Thyroid gland (tissue), 4 donors: Measurements from ENCODE around the gene CD2AP. TPM values are rescaled to one million over a fixed set of nuclear protein-coding genes. Genes with fewer than 3 reads are reported as not detected.

ENCODE experiments used
- DNase-seq, 2 donors: peaks; one replicate each; pipeline ENCODE4 v3.0.0-alpha.2; 2019
- H3K27ac ChIP-seq, 3 donors: fragments of 200-600 bp; sonication (generic); 1 replicate in 2 of 3; 2 replicates in 1 of 3; pipeline ENCODE4 v1.5.1; 2016 to 2019; ENCODE audit warnings: mild to moderate bottlenecking in 1 of 3, moderate library complexity in 1 of 3
- H3K27me3 ChIP-seq: fragments of 200-600 bp; sonication (generic); one replicate; pipeline ENCODE4 v1.5.1; 2019
- H3K36me3 ChIP-seq, 2 donors: fragments of 200-600 bp; sonication (generic); one replicate each; pipeline ENCODE4 v1.5.1; 2016 to 2019
- H3K4me1 ChIP-seq, 2 donors: fragments of 200-600 bp; sonication (generic); one replicate each; pipeline ENCODE4 v1.5.1; 2017 to 2019
- H3K4me3 ChIP-seq, 3 donors: fragments of 200-600 bp; sonication (generic); replicated peaks in 1 of 3; 1 replicate in 2 of 3; 2 replicates in 1 of 3; pipeline ENCODE4 v1.5.1; 2016; ENCODE audit warnings: mild to moderate bottlenecking in 1 of 3
- H3K9me3 ChIP-seq: fragments of 200-600 bp; sonication (generic); one replicate; pipeline ENCODE4 v1.5.1; 2017
- CTCF ChIP-seq, 6 experiments: fragments of 200-600 bp in 3 of 6; fragments of 450-650 bp in 3 of 6; sonication (generic) in 3 of 6; IDR thresholded peaks; one replicate each; pipeline ENCODE4 v1.5.1; 2016 to 2019; ENCODE audit warnings: antibody characterized with exemption in 6 of 6, mild to moderate bottlenecking in 2 of 6, inconsistent platforms in 1 of 6, moderate library complexity in 1 of 6
- POLR2A ChIP-seq, 2 donors: fragments of 450-650 bp; IDR thresholded peaks; one replicate each; pipeline ENCODE4 v1.6.1; 2017; ENCODE audit warnings: antibody characterized with exemption in 2 of 2, mild to moderate bottlenecking in 2 of 2, moderate library complexity in 1 of 2
- WGBS, 2 donors: methylation state at CpG; one replicate each; pipeline ENCODE4 v1.1.5; 2017; 5-methylcytosine and 5-hydroxymethylcytosine counted together
- intact Hi-C: fragments of 100-400 bp; cut with DNase I; formaldehyde crosslinking; loops from one replicate; pipeline ENCODE4 v1.15.1; 2023
- total RNA-seq, 4 donors: library from RNA; depleted of rRNA; stranded (reverse); fragments of >200 nt; gene quantifications; one replicate each; pipeline ENCODE4 v1.2.3, GENCODE V29; 2016

CD2AP gene
- total RNA-seq, 4 donors from 2014 or later: 27.9 to 48.2 (median 33.0) TPM

- Histone ChIP-seq H3K27me3 (no peaks in the 10 kb centered on the region), H3K27ac (no peak overlapping the region), H3K4me3 (no peak overlapping the region), H3K9me3 (no peaks in the 10 kb centered on the region), H3K36me3 (no peaks in the 10 kb centered on the region), H3K4me1 (peaks cover 0 to 10% of the 10 kb centered on the region in 2 donors)
- no peak for DNase-seq
- intact Hi-C loops: no loop called here
- WGBS, 2 donors: 81 to 93% methylated on average over 6 of the region's 6 CpGs
- TF ChIP-seq POLR2A (IDR thresholded peaks at IDR 0.05) (no peak), CTCF (IDR thresholded peaks at IDR 0.05) (no peak)
These were observed 42.7 kb downstream of the CD2AP start for GRCh38 chr6:47520282-47520681.

- no peaks in the 10 kb centered on the region for H3K9me3 ChIP-seq
- 89 to 96% methylated on average over 6 of the region's 6 CpGs for WGBS, 2 donors
- no peaks in the 10 kb centered on the region for H3K36me3 ChIP-seq
- H3K27ac ChIP-seq: no peak overlapping the region
- H3K4me3 ChIP-seq: no peak overlapping the region
- DNase-seq: no peak
- intact Hi-C loops: no loop called here
- peaks cover 9 to 10% of the 10 kb centered on the region in 2 donors for H3K4me1 ChIP-seq
- no peaks in the 10 kb centered on the region for H3K27me3 ChIP-seq
- TF ChIP-seq CTCF (IDR thresholded peaks at IDR 0.05) (no peak), POLR2A (IDR thresholded peaks at IDR 0.05) (no peak)
These were observed 44.4 kb downstream of the CD2AP start for GRCh38 chr6:47521961-47522360.

- Histone ChIP-seq H3K4me1 (peaks cover 9 to 10% of the 10 kb centered on the region in 2 donors), H3K9me3 (no peaks in the 10 kb centered on the region), H3K36me3 (no peaks in the 10 kb centered on the region), H3K27me3 (no peaks in the 10 kb centered on the region), H3K4me3 (no peak overlapping the region), H3K27ac (no peak overlapping the region)
- intact Hi-C loops: no loop called here
- DNase-seq: no peak
- WGBS, 2 donors: 70 to 78% methylated on average over 3 of the region's 3 CpGs
- TF ChIP-seq CTCF (IDR thresholded peaks at IDR 0.05): no peak
These were observed 46.7 kb downstream of the CD2AP start for GRCh38 chr6:47524136-47524845.

GRCh38 chr6:47525330-47526057 lies 47.9 kb downstream of the CD2AP start:
- no peak overlapping the region for H3K27ac ChIP-seq
- DNase-seq: no peak
- intact Hi-C loops: no loop called here
- H3K9me3 ChIP-seq: no peaks in the 10 kb centered on the region
- TF ChIP-seq CTCF (IDR thresholded peaks at IDR 0.05) (no peak), POLR2A (IDR thresholded peaks at IDR 0.05) (no peak)
- peaks cover 9 to 10% of the 10 kb centered on the region in 2 donors for H3K4me1 ChIP-seq
- no peaks in the 10 kb centered on the region for H3K36me3 ChIP-seq
- H3K27me3 ChIP-seq: no peaks in the 10 kb centered on the region
- WGBS, 2 donors: 59 to 62% methylated on average over 2 of the region's 2 CpGs
- H3K4me3 ChIP-seq: no peak overlapping the region

GRCh38 chr6:47527274-47527673 lies 49.7 kb downstream of the CD2AP start:
- TF ChIP-seq CTCF (IDR thresholded peaks at IDR 0.05): no peak
- Histone ChIP-seq H3K9me3 (no peaks in the 10 kb centered on the region), H3K36me3 (no peaks in the 10 kb centered on the region), H3K4me1 (peaks cover 9 to 10% of the 10 kb centered on the region in 2 donors), H3K4me3 (no peak overlapping the region), H3K27ac (no peak overlapping the region), H3K27me3 (no peaks in the 10 kb centered on the region)
- DNase-seq: no peak
- intact Hi-C loops: no loop called here
